Neural progenitor cell (in vitro differentiated cells): ENCODE data around the gene NDUFAF3. TPM values are rescaled to one million over a fixed set of nuclear protein-coding genes. Genes with fewer than 3 reads are reported as not detected.

Experiments used
- DNase-seq: peaks from one replicate; pipeline ENCODE4 v3.0.0-alpha.2; 2016; ENCODE audit warnings: low spot score
- H2AFZ ChIP-seq: fragments of 200-600 bp; sonication (generic); replicated peaks from 2 replicates; pipeline ENCODE4 v1.6.1; 2016; ENCODE audit warnings: antibody characterized with exemption
- H3F3A ChIP-seq: fragments of 200-600 bp; sonication (generic); 2 replicates; pipeline ENCODE4 v1.6.1; 2016; ENCODE audit warnings: antibody characterized with exemption, low read depth
- H3K27ac ChIP-seq: fragments of 200-600 bp; sonication (generic); 2 replicates; pipeline ENCODE4 v1.5.1; 2016; ENCODE audit warnings: mild to moderate bottlenecking
- H3K27me3 ChIP-seq: fragments of 200-600 bp; sonication (generic); 2 replicates; pipeline ENCODE4 v1.6.1; 2016; ENCODE audit warnings: mild to moderate bottlenecking, moderate library complexity
- H3K36me3 ChIP-seq: fragments of 200-600 bp; sonication (generic); 2 replicates; pipeline ENCODE4 v1.5.1; 2016
- H3K4me1 ChIP-seq: fragments of 200-600 bp; sonication (generic); 2 replicates; pipeline ENCODE4 v1.6.1; 2016; ENCODE audit warnings: mixed run types
- H3K4me2 ChIP-seq: fragments of 200-600 bp; sonication (generic); 2 replicates; pipeline ENCODE4 v1.6.1; 2016
- H3K4me3 ChIP-seq: fragments of 200-600 bp; sonication (generic); 2 replicates; pipeline ENCODE4 v1.5.1; 2016
- H3K79me2 ChIP-seq: fragments of 200-600 bp; sonication (generic); 2 replicates; pipeline ENCODE4 v1.6.1; 2016; ENCODE audit warnings: low read depth
- H3K9ac ChIP-seq: fragments of 200-600 bp; sonication (generic); 2 replicates; pipeline ENCODE4 v1.6.1; 2016
- H3K9me3 ChIP-seq: fragments of 200-600 bp; sonication (generic); 2 replicates; pipeline ENCODE4 v1.5.1; 2016; ENCODE audit warnings: low read depth
- H4K20me1 ChIP-seq: fragments of 200-600 bp; sonication (generic); 2 replicates; pipeline ENCODE4 v1.6.1; 2016; ENCODE audit warnings: low read depth
- H3K27ac Mint-ChIP-seq: 3 replicates; pipeline ENCODE4 v1.8.0; 2021; ENCODE audit warnings: mixed read lengths
- H3K27me3 Mint-ChIP-seq: 2 replicates; pipeline ENCODE4 v1.8.0; 2022; ENCODE audit warnings: low read depth, mild to moderate bottlenecking, inconsistent platforms, moderate library complexity, mixed read lengths; ENCODE audit not compliant: insufficient read depth
- H3K36me3 Mint-ChIP-seq: 3 replicates; pipeline ENCODE4 v1.8.0; 2021; ENCODE audit warnings: mixed read lengths
- H3K4me1 Mint-ChIP-seq: 3 replicates; pipeline ENCODE4 v1.8.0; 2021; ENCODE audit warnings: mixed read lengths
- H3K4me3 Mint-ChIP-seq: 3 replicates; pipeline ENCODE4 v1.8.0; 2021; ENCODE audit warnings: mild to moderate bottlenecking, moderate library complexity, mixed read lengths
- H3K9me3 Mint-ChIP-seq: 3 replicates; pipeline ENCODE4 v1.8.0; 2020; ENCODE audit warnings: mixed read lengths
- CTCF ChIP-seq: fragments of 200-600 bp; sonication (generic); IDR thresholded peaks from 2 replicates; pipeline ENCODE4 v1.5.1; 2017; ENCODE audit warnings: antibody characterized with exemption, mild to moderate bottlenecking
- EZH2 ChIP-seq: fragments of 200-600 bp; sonication (generic); IDR thresholded peaks from 2 replicates; pipeline ENCODE4 v1.6.1; 2017; ENCODE audit warnings: antibody characterized with exemption, mild to moderate bottlenecking, moderate library complexity
- EZH2phosphoT487 ChIP-seq: fragments of 200-600 bp; sonication (generic); IDR thresholded peaks from 2 replicates; pipeline ENCODE4 v1.6.1; 2017; ENCODE audit warnings: antibody characterized with exemption
- total RNA-seq: library from RNA; depleted of rRNA; stranded (reverse); fragments of >200 nt; gene quantifications from 2 replicates; pipeline ENCODE4 v1.2.3, GENCODE V29; 2015; ENCODE audit warnings: low replicate concordance

The NDUFAF3 gene
- total RNA-seq, 1 donor from 2014 or later, result 26.2 TPM

DNA sequence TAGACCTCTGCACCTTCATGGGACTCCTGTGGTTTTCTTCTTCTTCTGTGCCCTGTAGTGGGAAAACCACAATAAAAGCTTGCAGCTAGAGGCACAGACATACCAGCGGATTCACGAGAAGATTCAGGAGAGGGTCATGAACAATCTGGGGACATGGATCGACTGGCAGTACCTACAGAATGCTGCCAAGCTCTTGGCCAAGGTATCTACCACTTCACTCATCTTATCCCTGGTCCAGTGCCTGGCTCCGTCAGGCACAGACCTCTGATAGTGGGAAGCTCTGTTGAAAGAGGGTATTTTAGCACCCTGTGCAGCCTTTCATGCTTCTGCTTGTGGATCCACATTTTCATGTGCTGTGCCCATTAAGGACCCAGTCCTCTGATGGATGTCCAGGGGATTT is 41.6 kb upstream of the NDUFAF3 start:
- Mint-ChIP-seq H3K36me3 (peaks cover 21% of the 10 kb centered on the region), H3K4me1 (no peaks in the 10 kb centered on the region), H3K4me3 (no peak overlapping the region), H3K9me3 (no peaks in the 10 kb centered on the region), H3K27ac (no peak overlapping the region), H3K27me3 (peaks cover 6% of the 10 kb centered on the region)
- Histone ChIP-seq H4K20me1 (peaks cover 3% of the 10 kb centered on the region), H3K79me2 (no peaks in the 10 kb centered on the region), H3K4me2 (no peak overlapping the region), H3K4me3 (no peak overlapping the region), H2AFZ (no peak overlapping the region), H3K36me3 (no peaks in the 10 kb centered on the region), H3K9me3 (no peaks in the 10 kb centered on the region), H3K27ac (no peak overlapping the region), H3K9ac (no peak overlapping the region), H3K4me1 (no peaks in the 10 kb centered on the region), H3F3A (no peaks in the 10 kb centered on the region), H3K27me3 (no peaks in the 10 kb centered on the region)
- no peak for DNase-seq
- no peak for TF ChIP-seq EZH2phosphoT487
- TF ChIP-seq EZH2, result no peak
- TF ChIP-seq CTCF, result no peak

- Histone ChIP-seq H3K9ac (no peak overlapping the region), H3K27ac (no peak overlapping the region), H3K36me3 (no peaks in the 10 kb centered on the region), H3K79me2 (no peaks in the 10 kb centered on the region), H3K4me2 (no peak overlapping the region), H3K27me3 (no peaks in the 10 kb centered on the region), H2AFZ (no peak overlapping the region), H3K4me1 (no peaks in the 10 kb centered on the region), H3K4me3 (no peak overlapping the region), H3F3A (no peaks in the 10 kb centered on the region), H3K9me3 (no peaks in the 10 kb centered on the region), H4K20me1 (peaks cover 3% of the 10 kb centered on the region)
- H3K9me3 Mint-ChIP-seq, result no peaks in the 10 kb centered on the region
- peaks cover 18% of the 10 kb centered on the region for H3K36me3 Mint-ChIP-seq
- no peak overlapping the region for H3K4me3 Mint-ChIP-seq
- H3K4me1 Mint-ChIP-seq, result no peaks in the 10 kb centered on the region
- no peak for TF ChIP-seq EZH2
- no peak for TF ChIP-seq EZH2phosphoT487
- no peak for TF ChIP-seq CTCF
- H3K27me3 Mint-ChIP-seq, result peaks cover 9% of the 10 kb centered on the region
- H3K27ac Mint-ChIP-seq, result no peak overlapping the region
- no peak for DNase-seq
Observed at GRCh38 chr3:48982016-48982415, 39.9 kb upstream of the NDUFAF3 start.

DNA sequence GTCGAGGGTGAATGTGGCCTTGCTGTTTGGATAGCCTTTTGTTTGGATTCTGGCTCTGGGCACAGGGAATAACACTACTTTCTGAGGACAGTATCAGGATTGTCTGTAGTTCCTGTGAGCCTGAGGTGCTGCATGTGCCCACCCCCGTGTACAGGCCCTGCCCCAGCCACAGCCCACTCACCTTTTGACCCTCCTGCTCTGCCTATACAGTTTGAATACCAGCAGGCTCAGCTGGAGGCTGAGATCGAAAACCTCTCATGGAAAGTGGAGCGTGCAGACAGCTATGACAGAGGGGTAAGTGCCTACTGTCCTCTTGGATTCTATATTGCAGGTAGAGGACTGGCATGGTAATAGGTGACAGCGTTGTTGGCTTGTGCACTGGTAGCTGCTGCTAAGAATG is 39.2 kb upstream of the NDUFAF3 start:
- no peaks in the 10 kb centered on the region for H3K4me1 ChIP-seq
- no peaks in the 10 kb centered on the region for H3K9me3 Mint-ChIP-seq
- H3K4me3 ChIP-seq, result no peak overlapping the region
- TF ChIP-seq EZH2phosphoT487 (no peak), EZH2 (no peak), CTCF (no peak)
- H3K27ac ChIP-seq, result no peak overlapping the region
- no peak overlapping the region for H3K4me3 Mint-ChIP-seq
- H3K4me2 ChIP-seq, result no peak overlapping the region
- H2AFZ ChIP-seq, result no peak overlapping the region
- peaks cover 18% of the 10 kb centered on the region for H3K36me3 Mint-ChIP-seq
- H3K4me1 Mint-ChIP-seq, result no peaks in the 10 kb centered on the region
- peaks cover 3% of the 10 kb centered on the region for H4K20me1 ChIP-seq
- H3K27ac Mint-ChIP-seq, result peak overlapping the region; percentile 26
- H3K27me3 ChIP-seq, result no peaks in the 10 kb centered on the region
- no peak for DNase-seq
- no peaks in the 10 kb centered on the region for H3K36me3 ChIP-seq
- peaks cover 9% of the 10 kb centered on the region for H3K27me3 Mint-ChIP-seq
- no peak overlapping the region for H3K9ac ChIP-seq
- no peaks in the 10 kb centered on the region for H3K9me3 ChIP-seq
- peaks cover 2% of the 10 kb centered on the region for H3F3A ChIP-seq
- H3K79me2 ChIP-seq, result no peaks in the 10 kb centered on the region
